Lower leg skin (tissue), 3 donors: ENCODE results near the gene RPL31.

Source experiments
- POLR2A ChIP-seq, 2 donors: fragments of 450-650 bp; IDR thresholded peaks; one replicate each; pipeline ENCODE4 v1.6.1; 2016 to 2017; ENCODE audit warnings: antibody characterized with exemption in 2 of 2, mild to moderate bottlenecking in 1 of 2, moderate library complexity in 1 of 2
- TF ChIP-seq, protein P1 (sequence below), 3 donors: fragments of 450-650 bp; IDR thresholded peaks; one replicate each; pipeline ENCODE4 v1.5.1; 2016; ENCODE audit warnings: antibody characterized with exemption in 3 of 3, mild to moderate bottlenecking in 3 of 3, moderate library complexity in 2 of 3

DNA sequence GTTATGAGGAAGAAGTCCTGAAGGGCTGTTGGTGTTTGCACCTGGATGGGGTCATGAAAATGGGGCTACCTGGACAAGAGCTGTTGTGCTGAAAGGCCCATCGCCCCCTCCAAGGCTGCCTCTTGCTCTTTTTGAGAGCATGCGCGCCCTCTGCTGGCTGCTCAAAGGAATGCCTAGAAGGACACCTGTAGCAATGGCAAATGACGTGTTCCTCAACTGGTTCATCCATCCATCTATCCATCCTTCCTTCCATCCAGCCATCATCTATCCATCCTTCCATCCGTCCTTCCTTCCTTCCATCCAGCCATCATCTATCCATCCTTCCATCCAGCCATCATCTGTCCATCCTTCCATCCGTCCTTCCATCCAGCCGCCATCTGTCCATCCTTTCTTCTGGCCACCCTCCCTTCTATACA lies 17.2 kb upstream of the RPL31 start:
- TF ChIP-seq, protein P1, sequence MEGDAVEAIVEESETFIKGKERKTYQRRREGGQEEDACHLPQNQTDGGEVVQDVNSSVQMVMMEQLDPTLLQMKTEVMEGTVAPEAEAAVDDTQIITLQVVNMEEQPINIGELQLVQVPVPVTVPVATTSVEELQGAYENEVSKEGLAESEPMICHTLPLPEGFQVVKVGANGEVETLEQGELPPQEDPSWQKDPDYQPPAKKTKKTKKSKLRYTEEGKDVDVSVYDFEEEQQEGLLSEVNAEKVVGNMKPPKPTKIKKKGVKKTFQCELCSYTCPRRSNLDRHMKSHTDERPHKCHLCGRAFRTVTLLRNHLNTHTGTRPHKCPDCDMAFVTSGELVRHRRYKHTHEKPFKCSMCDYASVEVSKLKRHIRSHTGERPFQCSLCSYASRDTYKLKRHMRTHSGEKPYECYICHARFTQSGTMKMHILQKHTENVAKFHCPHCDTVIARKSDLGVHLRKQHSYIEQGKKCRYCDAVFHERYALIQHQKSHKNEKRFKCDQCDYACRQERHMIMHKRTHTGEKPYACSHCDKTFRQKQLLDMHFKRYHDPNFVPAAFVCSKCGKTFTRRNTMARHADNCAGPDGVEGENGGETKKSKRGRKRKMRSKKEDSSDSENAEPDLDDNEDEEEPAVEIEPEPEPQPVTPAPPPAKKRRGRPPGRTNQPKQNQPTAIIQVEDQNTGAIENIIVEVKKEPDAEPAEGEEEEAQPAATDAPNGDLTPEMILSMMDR (IDR thresholded peaks at IDR 0.05), result peak in 1 of 3 donors; percentile 71
- no peak for TF ChIP-seq POLR2A (IDR thresholded peaks at IDR 0.05)
